Epithelial cell of alveolus of lung (primary cell): ENCODE measurements around the gene NINJ1. TPM values are rescaled to one million over a fixed set of nuclear protein-coding genes. Genes with fewer than 3 reads are reported as not detected.

Source experiments
- total RNA-seq: library from RNA; depleted of rRNA; stranded (reverse); fragments of >200 nt; gene quantifications from 2 replicates; pipeline ENCODE4 v1.2.1, GENCODE V29; 2015

Gene NINJ1
- total RNA-seq: 54.1 and 68.3 TPM in 2 replicates

GRCh38 chr9:93134015-93134739 lies at the start of gene NINJ1:
TSS of gene NINJ1 (minus strand) at chr9:93134251. CDS start at chr9:93134217, 34 bp downstream.

GRCh38 chr9:93096131-93096802 lies 37.8 kb downstream of the NINJ1 start, which contains the start of gene CARD19:
TSS of gene CARD19 (plus strand) at chr9:93096217. CDS start at chr9:93096346, 129 bp downstream.

Other genes with a start within 250 kb of the NINJ1 start
- 0.26 TPM in 1 of 2 replicates, not detected in the other for gene FGD3, start 186.7 kb downstream of the NINJ1 start, total RNA-seq
- 1.8 TPM in 2 replicates for gene SUSD3, start 75.5 kb downstream of the NINJ1 start, total RNA-seq
- 103 and 114 TPM in 2 replicates for gene CARD19, start 38.0 kb downstream of the NINJ1 start, total RNA-seq
- gene WNK2, start 49.9 kb upstream of the NINJ1 start, total RNA-seq: not detected in 2 replicates